Activated T-helper 17 cell treated with anti-CD3 and anti-CD28 coated beads, Interleukin-2, amount 50 U/mL, for 72 hours (primary cell): ENCODE measurements around the gene ABCB8. TPM values are rescaled to one million over a fixed set of nuclear protein-coding genes. Genes with fewer than 3 reads are reported as not detected.
A peak's percentile ranks its signal among the peaks of the same experiment; 100 is the strongest.

Source experiments
- ATAC-seq: fragments of 150-1000 bp; cut with Tn5 transposase; replicated peaks from 2 replicates; pipeline ENCODE4 v1.10.0; 2021; ENCODE audit warnings: mild to moderate bottlenecking, moderate library complexity
- H3K27ac Mint-ChIP-seq: one replicate; pipeline ENCODE4 v1.8.0; 2022; ENCODE audit warnings: mixed read lengths
- H3K27me3 Mint-ChIP-seq: one replicate; pipeline ENCODE4 v1.8.0; 2022; ENCODE audit warnings: mixed read lengths
- H3K36me3 Mint-ChIP-seq: one replicate; pipeline ENCODE4 v1.8.0; 2022; ENCODE audit warnings: low read depth, mild to moderate bottlenecking, mixed read lengths
- H3K4me1 Mint-ChIP-seq: one replicate; pipeline ENCODE4 v1.8.0; 2022; ENCODE audit warnings: mixed read lengths
- H3K4me3 Mint-ChIP-seq: one replicate; pipeline ENCODE4 v1.8.0; 2022; ENCODE audit warnings: mild to moderate bottlenecking, mixed read lengths
- H3K9me3 Mint-ChIP-seq: one replicate; pipeline ENCODE4 v1.8.0; 2022; ENCODE audit warnings: mixed read lengths
- total RNA-seq, 2 donors: library from RNA; stranded (reverse); gene quantifications; one replicate each; pipeline ENCODE4 v1.2.3, GENCODE V29; 2022

Gene ABCB8
- total RNA-seq, 2 donors from 2014 or later, result 36.4 to 52.0 TPM

DNA sequence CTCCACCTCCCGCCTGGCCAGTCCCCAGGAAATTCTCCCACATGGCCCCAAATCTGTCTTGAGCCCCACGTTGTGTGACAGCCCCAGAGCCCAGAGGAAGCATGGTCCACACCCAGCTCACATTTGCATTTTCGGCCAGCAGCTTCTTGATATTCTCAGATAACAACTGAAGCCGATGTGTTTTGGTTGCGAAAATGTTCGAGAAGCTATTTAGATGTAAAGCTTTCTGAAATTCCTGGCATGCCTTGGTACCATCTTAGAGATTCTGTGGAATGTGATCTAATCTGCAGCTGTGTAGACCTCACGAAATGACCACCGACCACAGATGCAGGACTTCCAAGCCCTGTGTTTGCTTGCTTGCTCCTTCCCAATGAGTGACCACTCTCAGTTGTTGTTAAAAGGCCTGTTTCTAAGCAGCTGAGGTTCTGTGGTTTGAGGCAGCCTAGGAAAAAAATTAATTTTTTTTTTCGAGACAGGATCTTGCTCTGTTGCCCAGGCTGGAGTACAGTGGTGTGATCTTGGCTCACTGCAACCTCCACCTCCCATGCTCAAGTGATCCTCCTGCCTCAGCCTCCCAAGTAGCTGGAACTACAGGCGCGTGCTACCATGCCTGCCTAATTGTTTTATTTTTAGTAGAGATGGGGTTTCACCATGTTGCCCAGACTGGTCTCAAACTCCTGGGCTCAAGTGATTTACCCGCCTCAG is 40.0 kb downstream of the ABCB8 start:
- no peak for ATAC-seq
- no peaks in the 10 kb centered on the region for H3K9me3 Mint-ChIP-seq
- no peaks in the 10 kb centered on the region for H3K27me3 Mint-ChIP-seq
- H3K4me1 Mint-ChIP-seq, result no peaks in the 10 kb centered on the region
- no peak overlapping the region for H3K4me3 Mint-ChIP-seq
- H3K36me3 Mint-ChIP-seq, result peaks cover 77% of the 10 kb centered on the region
- H3K27ac Mint-ChIP-seq, result no peak overlapping the region

- ATAC-seq, result no peak
- Mint-ChIP-seq H3K27me3 (no peaks in the 10 kb centered on the region), H3K4me1 (no peaks in the 10 kb centered on the region), H3K27ac (no peak overlapping the region), H3K36me3 (peaks cover 76% of the 10 kb centered on the region), H3K9me3 (no peaks in the 10 kb centered on the region), H3K4me3 (no peak overlapping the region)
These were observed 41.8 kb downstream of the ABCB8 start for GRCh38 chr7:151069841-151070573.

DNA sequence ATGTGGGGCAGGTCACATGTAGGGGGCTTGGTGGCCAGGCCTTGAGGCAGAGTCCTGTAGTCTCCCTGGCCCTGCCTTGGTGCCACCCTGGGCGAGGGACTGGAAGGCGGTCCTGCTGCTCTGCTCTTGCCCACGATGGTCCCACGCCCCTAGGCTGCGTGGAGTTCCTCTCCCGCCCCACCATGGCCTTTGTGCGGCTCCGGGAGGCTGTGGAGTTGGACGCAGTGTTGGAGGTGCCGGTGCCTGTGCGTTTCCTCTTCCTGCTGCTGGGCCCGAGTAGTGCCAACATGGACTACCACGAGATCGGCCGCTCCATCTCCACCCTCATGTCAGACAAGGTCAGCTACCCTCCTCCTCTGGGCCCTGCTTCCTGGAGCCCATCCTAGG is 42.3 kb downstream of the ABCB8 start:
- no peaks in the 10 kb centered on the region for H3K27me3 Mint-ChIP-seq
- no peak overlapping the region for H3K4me3 Mint-ChIP-seq
- H3K9me3 Mint-ChIP-seq, result no peaks in the 10 kb centered on the region
- ATAC-seq, result no peak
- H3K4me1 Mint-ChIP-seq, result no peaks in the 10 kb centered on the region
- peaks cover 76% of the 10 kb centered on the region for H3K36me3 Mint-ChIP-seq
- H3K27ac Mint-ChIP-seq, result no peak overlapping the region

DNA sequence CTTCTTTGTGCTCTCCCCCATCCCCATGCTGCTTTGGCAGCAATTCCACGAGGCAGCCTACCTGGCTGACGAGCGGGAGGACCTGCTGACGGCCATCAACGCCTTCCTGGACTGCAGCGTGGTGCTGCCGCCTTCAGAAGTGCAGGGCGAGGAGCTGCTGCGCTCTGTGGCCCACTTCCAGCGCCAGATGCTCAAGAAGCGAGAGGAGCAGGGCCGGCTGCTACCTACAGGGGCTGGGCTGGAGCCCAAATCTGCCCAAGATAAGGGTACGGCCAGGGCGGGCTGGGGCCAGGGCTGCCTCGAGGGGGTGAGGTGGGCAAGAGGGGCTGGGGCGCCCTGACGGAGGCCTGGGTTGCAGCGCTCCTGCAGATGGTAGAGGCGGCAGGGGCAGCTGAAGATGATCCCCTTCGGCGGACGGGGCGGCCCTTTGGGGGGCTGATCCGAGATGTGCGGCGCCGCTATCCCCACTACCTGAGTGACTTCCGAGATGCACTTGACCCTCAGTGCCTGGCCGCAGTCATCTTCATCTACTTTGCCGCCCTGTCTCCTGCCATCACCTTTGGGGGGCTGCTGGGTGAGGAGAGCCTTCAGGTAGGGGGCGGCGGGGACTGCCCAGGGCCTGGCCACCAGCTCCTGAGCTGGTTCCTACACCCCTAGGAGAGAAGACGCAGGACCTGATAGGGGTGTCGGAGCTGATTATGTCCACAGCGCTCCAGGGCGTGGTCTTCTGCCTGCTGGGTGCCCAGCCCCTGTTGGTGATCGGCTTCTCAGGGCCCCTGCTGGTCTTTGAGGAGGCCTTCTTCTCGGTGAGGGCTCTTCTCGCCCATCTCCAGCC is 43.0 kb downstream of the ABCB8 start:
- Mint-ChIP-seq H3K4me3 (no peak overlapping the region), H3K27ac (no peak overlapping the region), H3K36me3 (peaks cover 80% of the 10 kb centered on the region), H3K9me3 (no peaks in the 10 kb centered on the region), H3K27me3 (no peaks in the 10 kb centered on the region), H3K4me1 (no peaks in the 10 kb centered on the region)
- no peak for ATAC-seq

- Mint-ChIP-seq H3K4me3 (no peak overlapping the region), H3K4me1 (no peaks in the 10 kb centered on the region), H3K36me3 (peaks cover 63% of the 10 kb centered on the region), H3K9me3 (no peaks in the 10 kb centered on the region), H3K27ac (no peak overlapping the region), H3K27me3 (no peaks in the 10 kb centered on the region)
- ATAC-seq, result peak; percentile 17
These were observed 45.7 kb downstream of the ABCB8 start for GRCh38 chr7:151073990-151074389.

GRCh38 chr7:151074817-151075661 is 46.8 kb downstream of the ABCB8 start:
- H3K9me3 Mint-ChIP-seq, result no peaks in the 10 kb centered on the region
- H3K4me1 Mint-ChIP-seq, result no peaks in the 10 kb centered on the region
- H3K36me3 Mint-ChIP-seq, result peaks cover 67% of the 10 kb centered on the region
- no peak overlapping the region for H3K4me3 Mint-ChIP-seq
- H3K27me3 Mint-ChIP-seq, result no peaks in the 10 kb centered on the region
- no peak for ATAC-seq
- H3K27ac Mint-ChIP-seq, result no peak overlapping the region

- no peak for ATAC-seq
- no peaks in the 10 kb centered on the region for H3K9me3 Mint-ChIP-seq
- no peak overlapping the region for H3K27ac Mint-ChIP-seq
- H3K4me3 Mint-ChIP-seq, result no peak overlapping the region
- no peaks in the 10 kb centered on the region for H3K27me3 Mint-ChIP-seq
- H3K4me1 Mint-ChIP-seq, result no peaks in the 10 kb centered on the region
- H3K36me3 Mint-ChIP-seq, result peaks cover 70% of the 10 kb centered on the region
These were observed 47.4 kb downstream of the ABCB8 start for GRCh38 chr7:151075662-151075971.

DNA sequence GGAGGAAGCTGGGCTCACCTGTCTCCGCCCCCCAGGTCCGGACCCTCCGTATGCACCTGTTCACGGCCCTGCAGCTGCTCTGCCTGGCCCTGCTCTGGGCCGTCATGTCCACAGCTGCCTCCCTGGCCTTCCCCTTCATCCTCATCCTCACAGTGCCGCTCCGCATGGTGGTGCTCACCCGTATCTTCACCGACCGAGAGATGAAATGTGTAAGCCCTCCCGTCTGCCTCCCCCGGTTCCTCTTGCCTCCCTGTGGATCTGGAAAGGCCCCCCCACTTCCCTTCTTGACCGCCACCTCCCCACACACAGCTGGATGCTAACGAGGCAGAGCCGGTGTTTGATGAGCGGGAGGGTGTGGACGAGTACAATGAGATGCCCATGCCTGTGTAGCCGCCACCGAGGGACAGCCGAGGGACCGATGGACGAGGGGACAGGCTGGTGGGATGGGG is 47.8 kb downstream of the ABCB8 start:
- Mint-ChIP-seq H3K36me3 (peaks cover 69% of the 10 kb centered on the region), H3K4me3 (no peak overlapping the region), H3K27ac (no peak overlapping the region), H3K9me3 (no peaks in the 10 kb centered on the region), H3K4me1 (no peaks in the 10 kb centered on the region), H3K27me3 (no peaks in the 10 kb centered on the region)
- ATAC-seq, result no peak

DNA sequence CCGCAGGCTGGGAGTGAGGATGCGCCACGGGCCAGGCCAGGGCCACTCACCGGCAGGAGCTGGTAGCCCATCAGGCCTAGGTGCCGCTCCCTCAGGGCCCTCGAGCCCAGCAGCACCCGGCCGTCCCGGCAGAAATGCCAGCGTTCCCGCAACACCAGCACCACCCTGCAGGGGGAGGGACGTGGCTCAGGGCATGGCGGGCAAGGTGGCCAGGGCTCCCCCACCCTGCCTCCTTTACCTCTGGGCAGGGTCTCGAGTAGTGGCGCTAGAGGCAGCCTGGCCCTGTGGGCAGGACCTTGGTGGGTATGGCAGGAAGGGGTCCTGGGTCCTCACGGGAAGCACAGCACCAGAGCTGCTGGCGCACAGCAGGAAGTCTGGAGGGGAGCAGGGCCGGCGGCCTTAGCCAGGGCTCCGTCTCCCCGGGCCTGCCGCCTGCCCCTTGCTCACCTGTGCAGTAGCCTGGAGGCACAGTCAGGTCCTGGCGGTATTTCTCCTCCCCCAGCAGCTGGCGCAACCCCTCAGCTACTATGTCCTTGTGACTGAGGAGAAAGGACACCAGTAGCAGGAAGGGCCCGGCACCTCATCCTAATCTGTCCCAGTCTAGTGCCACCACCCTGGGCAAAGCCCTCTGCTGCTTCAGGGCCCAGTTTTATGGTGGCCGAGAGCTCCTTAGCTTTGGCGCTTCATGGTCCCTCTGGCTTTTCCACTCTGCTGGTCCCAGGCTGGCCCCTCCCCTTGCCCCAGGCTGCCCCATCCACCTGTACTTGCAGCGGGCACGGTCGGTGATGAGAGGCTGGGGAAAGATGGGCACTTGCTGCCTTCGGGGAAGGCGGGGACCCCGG is 48.8 kb downstream of the ABCB8 start:
- H3K9me3 Mint-ChIP-seq, result no peaks in the 10 kb centered on the region
- H3K4me1 Mint-ChIP-seq, result no peaks in the 10 kb centered on the region
- no peak for ATAC-seq
- peaks cover 67% of the 10 kb centered on the region for H3K36me3 Mint-ChIP-seq
- no peak overlapping the region for H3K4me3 Mint-ChIP-seq
- H3K27me3 Mint-ChIP-seq, result no peaks in the 10 kb centered on the region
- H3K27ac Mint-ChIP-seq, result no peak overlapping the region

GRCh38 chr7:151077705-151078232 is 49.5 kb downstream of the ABCB8 start:
- H3K4me1 Mint-ChIP-seq, result peaks cover 3% of the 10 kb centered on the region
- H3K4me3 Mint-ChIP-seq, result peak overlapping the region; percentile 87
- H3K36me3 Mint-ChIP-seq, result peaks cover 68% of the 10 kb centered on the region
- ATAC-seq, result no peak
- H3K9me3 Mint-ChIP-seq, result no peaks in the 10 kb centered on the region
- H3K27me3 Mint-ChIP-seq, result no peaks in the 10 kb centered on the region
- H3K27ac Mint-ChIP-seq, result peak overlapping the region; percentile 10

DNA sequence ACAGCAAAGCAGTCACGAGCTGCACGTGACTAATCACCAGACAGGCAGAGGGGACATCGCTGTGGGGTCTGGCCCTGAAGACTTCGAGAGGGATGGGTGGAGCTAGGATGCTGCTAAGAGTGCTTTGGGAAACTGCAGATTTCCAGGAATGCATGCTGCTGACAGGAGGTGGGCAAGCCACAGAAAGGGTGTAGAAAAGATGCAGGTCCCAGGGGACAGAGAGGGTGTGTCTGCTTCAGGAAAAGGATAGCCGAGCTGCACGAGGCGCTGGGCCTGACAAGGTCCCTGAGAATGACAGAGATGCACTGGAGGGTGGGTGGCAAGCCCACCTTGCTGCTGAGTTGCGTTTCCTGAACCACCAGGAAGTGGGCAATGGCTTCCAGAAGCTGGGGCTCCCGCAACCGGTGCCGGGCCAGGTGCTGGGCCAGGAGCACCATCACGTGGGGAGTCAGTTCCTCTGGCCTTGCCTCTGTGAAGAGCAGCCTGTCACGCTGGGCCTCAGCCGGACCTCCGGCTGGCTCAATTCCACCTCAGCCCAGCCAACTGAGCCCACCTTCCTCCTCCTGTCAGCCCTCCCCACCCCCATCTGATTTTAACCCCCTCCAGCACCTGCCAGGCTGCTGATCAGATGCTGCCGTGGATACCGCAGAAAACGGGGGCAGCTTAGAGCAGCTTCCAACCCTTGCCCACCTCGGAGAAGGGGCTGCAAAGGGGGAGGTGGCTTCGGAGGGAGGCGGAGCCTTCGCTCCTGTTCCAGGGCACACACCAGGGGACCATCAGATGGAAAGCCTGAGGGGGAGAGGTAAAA is 50.2 kb downstream of the ABCB8 start:
- H3K9me3 Mint-ChIP-seq, result no peaks in the 10 kb centered on the region
- H3K27ac Mint-ChIP-seq, result peak overlapping the region; percentile 90
- ATAC-seq, result no peak
- peaks cover 71% of the 10 kb centered on the region for H3K36me3 Mint-ChIP-seq
- H3K4me3 Mint-ChIP-seq, result peak overlapping the region; percentile 87
- peaks cover 6% of the 10 kb centered on the region for H3K4me1 Mint-ChIP-seq
- H3K27me3 Mint-ChIP-seq, result no peaks in the 10 kb centered on the region

- Mint-ChIP-seq H3K27me3 (no peaks in the 10 kb centered on the region), H3K9me3 (no peaks in the 10 kb centered on the region), H3K4me1 (peaks cover 6% of the 10 kb centered on the region), H3K4me3 (peak overlapping the region; percentile 87), H3K27ac (peak overlapping the region; percentile 90), H3K36me3 (peaks cover 61% of the 10 kb centered on the region)
- no peak for ATAC-seq
These were observed 51.1 kb downstream of the ABCB8 start for GRCh38 chr7:151079199-151079910.
